ENCODE results near the gene TGFB2.

TGFB2 gene

GRCh38 chr1:218384581-218384993, 39.5 kb downstream of the TGFB2 start:
- DNase-seq (ENCODE audit: low read depth in 3 of 3) = no peak

- DNase-seq (ENCODE audit: low read depth in 3 of 3) = no peak
These were observed 43.5 kb downstream of the TGFB2 start for GRCh38 chr1:218388591-218388990.

GRCh38 chr1:218390618-218391017, 45.5 kb downstream of the TGFB2 start:
- no peak for DNase-seq (ENCODE audit: low read depth in 3 of 3)

- no peak for DNase-seq (ENCODE audit: low read depth in 3 of 3)
These were observed 47.6 kb downstream of the TGFB2 start for GRCh38 chr1:218392780-218393179.

- no peak for DNase-seq (ENCODE audit: low read depth in 3 of 3)
These were observed 49.3 kb downstream of the TGFB2 start for GRCh38 chr1:218394416-218394815.

- DNase-seq (ENCODE audit: low read depth in 3 of 3) = no peak
These were observed 49.9 kb downstream of the TGFB2 start for GRCh38 chr1:218394989-218395388.

GRCh38 chr1:218395916-218396315, 50.8 kb downstream of the TGFB2 start:
- DNase-seq (ENCODE audit: low read depth in 3 of 3) = no peak

GRCh38 chr1:218397752-218398339, 52.7 kb downstream of the TGFB2 start:
- no peak for DNase-seq (ENCODE audit: low read depth in 3 of 3)

GRCh38 chr1:218400624-218401023, 55.5 kb downstream of the TGFB2 start:
- DNase-seq (ENCODE audit: low read depth in 3 of 3) = no peak

- no peak for DNase-seq (ENCODE audit: low read depth in 3 of 3)
These were observed 56.4 kb downstream of the TGFB2 start for GRCh38 chr1:218401441-218401997.

- no peak for DNase-seq (ENCODE audit: low read depth in 3 of 3)
These were observed 57.1 kb downstream of the TGFB2 start for GRCh38 chr1:218401998-218402785.

GRCh38 chr1:218402786-218403120, 57.6 kb downstream of the TGFB2 start:
- DNase-seq (ENCODE audit: low read depth in 3 of 3) = no peak

- no peak for DNase-seq (ENCODE audit: low read depth in 3 of 3)
These were observed 58.2 kb downstream of the TGFB2 start for GRCh38 chr1:218403300-218403699.

- no peak for DNase-seq (ENCODE audit: low read depth in 3 of 3)
These were observed 62.5 kb downstream of the TGFB2 start for GRCh38 chr1:218407630-218408029.

- DNase-seq (ENCODE audit: low read depth in 3 of 3) = no peak
These were observed 63.0 kb downstream of the TGFB2 start for GRCh38 chr1:218408135-218408534.

GRCh38 chr1:218408942-218409341, 63.8 kb downstream of the TGFB2 start:
- no peak for DNase-seq (ENCODE audit: low read depth in 3 of 3)

- no peak for DNase-seq (ENCODE audit: low read depth in 3 of 3)
These were observed 64.9 kb downstream of the TGFB2 start for GRCh38 chr1:218409946-218410510.

- no peak for DNase-seq (ENCODE audit: low read depth in 3 of 3)
These were observed 66.0 kb downstream of the TGFB2 start for GRCh38 chr1:218411101-218411500.

- no peak for DNase-seq (ENCODE audit: low read depth in 3 of 3)
These were observed 67.0 kb downstream of the TGFB2 start for GRCh38 chr1:218412171-218412570.

- no peak for DNase-seq (ENCODE audit: low read depth in 3 of 3)
These were observed 68.0 kb downstream of the TGFB2 start for GRCh38 chr1:218413179-218413578.

- DNase-seq (ENCODE audit: low read depth in 3 of 3) = no peak
These were observed 69.1 kb downstream of the TGFB2 start for GRCh38 chr1:218414060-218414728.

GRCh38 chr1:218415726-218416125, 70.6 kb downstream of the TGFB2 start:
- DNase-seq (ENCODE audit: low read depth in 3 of 3) = no peak
